Omental fat pad (tissue), 4 donors: ENCODE results near the gene MKLN1. TPM values are rescaled to one million over a fixed set of nuclear protein-coding genes. Genes with fewer than 3 reads are reported as not detected.

Source experiments
- ATAC-seq: fragments of 150-250 bp; one replicate; pipeline ENCODE4 v1.9.1; 2016; ENCODE audit warnings: mild to moderate bottlenecking, moderate library complexity; ENCODE audit not compliant: low FRiP score
- DNase-seq: peaks from one replicate; pipeline ENCODE4 v3.0.0-alpha.2; 2019; ENCODE audit warnings: low spot score
- CTCF ChIP-seq, 3 donors: fragments of 450-650 bp; IDR thresholded peaks; one replicate each; pipeline ENCODE4 v1.5.1; 2016 to 2017; ENCODE audit warnings: antibody characterized with exemption in 3 of 3, mild to moderate bottlenecking in 3 of 3, moderate library complexity in 2 of 3
- total RNA-seq, 4 donors: library from RNA; depleted of rRNA; stranded (reverse); fragments of >200 nt; gene quantifications; one replicate each; pipeline ENCODE4 v1.1.0, GENCODE V29; 2016

MKLN1 gene
- total RNA-seq, 4 donors from 2014 or later: 48.9 to 108 (median 49.8) TPM

- TF ChIP-seq CTCF (IDR thresholded peaks at IDR 0.05): no peak
- DNase-seq (no peak), ATAC-seq (no peak)
These were observed 202.5 kb downstream of the MKLN1 start for GRCh38 chr7:131530137-131530536.

GRCh38 chr7:131532570-131533091 is 205.0 kb downstream of the MKLN1 start:
- no peak for TF ChIP-seq CTCF (IDR thresholded peaks at IDR 0.05)
- ATAC-seq (no peak), DNase-seq (no peak)

GRCh38 chr7:131533151-131533559 is 205.5 kb downstream of the MKLN1 start:
- DNase-seq (no peak), ATAC-seq (no peak)
- TF ChIP-seq CTCF (IDR thresholded peaks at IDR 0.05): no peak

GRCh38 chr7:131533566-131534561 is 206.2 kb downstream of the MKLN1 start:
- TF ChIP-seq CTCF (IDR thresholded peaks at IDR 0.05): no peak
- DNase-seq (no peak), ATAC-seq (no peak)

GRCh38 chr7:131536361-131536849 is 208.7 kb downstream of the MKLN1 start:
- no peak for ATAC-seq
- DNase-seq: no peak

GRCh38 chr7:131537571-131537978 is 209.9 kb downstream of the MKLN1 start:
- DNase-seq (no peak), ATAC-seq (no peak)
- no peak for TF ChIP-seq CTCF (IDR thresholded peaks at IDR 0.05)

More at GRCh38 chr7:131536361-131536849, 208.7 kb downstream of the MKLN1 start:
- TF ChIP-seq CTCF (IDR thresholded peaks at IDR 0.05): no peak
